ENCODE measurements around the gene KRAS.

- TF ChIP-seq POLR2AphosphoS5 (IDR thresholded peaks at IDR 0.05), result no peak
- TF ChIP-seq CTCF (IDR thresholded peaks at IDR 0.05), result no peak
Measured at GRCh38 chr12:25256826-25257225, 6.1 kb upstream of the KRAS start.

Measured in prostate gland (tissue), 2 donors.